HPDE6-E6E7 (cell line): ENCODE data around the gene ZNHIT1.
"Not testable (repeated sequence)": the region's sequence is repeated elsewhere in the genome, so short reads cannot be mapped to it uniquely, and the experiment has no call there.

Source experiments
- DNase-seq: peaks from one replicate; pipeline ENCODE4 v3.0.0; 2011; ENCODE audit warnings: missing footprints; ENCODE audit errors: extremely low spot score

ZNHIT1 gene

GRCh38 chr7:101240226-101241014 is 22.5 kb downstream of the ZNHIT1 start:
- no peak for DNase-seq

GRCh38 chr7:101241015-101241363 is 23.0 kb downstream of the ZNHIT1 start:
- DNase-seq = no peak

- DNase-seq = no peak
These were observed 23.7 kb downstream of the ZNHIT1 start for GRCh38 chr7:101241443-101242349.

GRCh38 chr7:101243646-101244374 is 25.8 kb downstream of the ZNHIT1 start:
- DNase-seq = no peak

- peak; percentile 91 for DNase-seq
These were observed 26.6 kb downstream of the ZNHIT1 start, which contains the start of gene FIS1 for GRCh38 chr7:101244375-101245146. Gene FIS1, minus strand, starts transcription at chr7:101245081. Its CDS starts 77 bp downstream, at chr7:101245004.

GRCh38 chr7:101245147-101245668 is 27.2 kb downstream of the ZNHIT1 start:
- DNase-seq = peak; percentile 79

- DNase-seq = no peak
These were observed 30.3 kb downstream of the ZNHIT1 start for GRCh38 chr7:101248276-101248675.

GRCh38 chr7:101250324-101250723 is 32.4 kb downstream of the ZNHIT1 start:
- no peak for DNase-seq

GRCh38 chr7:101251871-101252659 is 34.1 kb downstream of the ZNHIT1 start:
- DNase-seq = peak; percentile 97

- not testable (repeated sequence) for DNase-seq
These were observed 35.2 kb downstream of the ZNHIT1 start for GRCh38 chr7:101253199-101253598.

- no peak for DNase-seq
These were observed 37.8 kb downstream of the ZNHIT1 start for GRCh38 chr7:101255796-101256195.

GRCh38 chr7:101258243-101258731 is 40.3 kb downstream of the ZNHIT1 start:
- DNase-seq = no peak

GRCh38 chr7:101264102-101264706 is 46.2 kb downstream of the ZNHIT1 start:
- not testable (repeated sequence) for DNase-seq

GRCh38 chr7:101265622-101266516 is 47.9 kb downstream of the ZNHIT1 start:
- no peak for DNase-seq

GRCh38 chr7:101269664-101270063 is 51.7 kb downstream of the ZNHIT1 start:
- no peak for DNase-seq

GRCh38 chr7:101271021-101271420 is 53.1 kb downstream of the ZNHIT1 start:
- DNase-seq = no peak

- no peak for DNase-seq
These were observed 55.2 kb downstream of the ZNHIT1 start for GRCh38 chr7:101273206-101273605.
